Loucy (cell line): Measurements from ENCODE around the gene ANKRD6.

Experiments used
- H2AFZ ChIP-seq: fragments of 200-600 bp; sonication (generic); 2 replicates; pipeline ENCODE4 v1.6.0; 2016; ENCODE audit warnings: antibody characterized with exemption, mild to moderate bottlenecking, low read length, moderate library complexity
- H3F3A ChIP-seq: fragments of 200-600 bp; 2 replicates; pipeline ENCODE4 v1.6.0; 2016; ENCODE audit warnings: antibody characterized with exemption, low read depth, mild to moderate bottlenecking
- H3K27me3 ChIP-seq: fragments of 200-600 bp; sonication (generic); 2 replicates; pipeline ENCODE4 v1.6.1; 2014; ENCODE audit warnings: low read length, mild to moderate bottlenecking; ENCODE audit not compliant: insufficient read depth, poor library complexity, severe bottlenecking
- H3K36me3 ChIP-seq: fragments of 200-600 bp; sonication (generic); 2 replicates; pipeline ENCODE4 v1.6.1; 2016; ENCODE audit warnings: low read length; ENCODE audit not compliant: insufficient read depth
- H3K4me1 ChIP-seq: fragments of 200-600 bp; sonication (generic); 2 replicates; pipeline ENCODE4 v1.5.1; 2014; ENCODE audit warnings: low read length, mild to moderate bottlenecking; ENCODE audit not compliant: insufficient read depth, poor library complexity, severe bottlenecking
- H3K4me2 ChIP-seq: fragments of 200-600 bp; sonication (generic); 2 replicates; pipeline ENCODE4 v1.6.0; 2014; ENCODE audit warnings: antibody characterized with exemption, low read length, low read depth, mild to moderate bottlenecking; ENCODE audit not compliant: poor library complexity, severe bottlenecking
- H3K4me3 ChIP-seq: fragments of 200-600 bp; sonication (generic); 2 replicates; pipeline ENCODE4 v1.5.1; 2014; ENCODE audit warnings: low read length, mild to moderate bottlenecking, mixed read lengths; ENCODE audit not compliant: poor library complexity, severe bottlenecking
- H3K79me2 ChIP-seq: fragments of 200-600 bp; sonication (generic); 2 replicates; pipeline ENCODE4 v1.6.1; 2014; ENCODE audit warnings: low read length; ENCODE audit not compliant: insufficient read depth
- H3K9ac ChIP-seq: fragments of 200-600 bp; sonication (generic); 2 replicates; pipeline ENCODE4 v1.6.0; 2014; ENCODE audit warnings: mild to moderate bottlenecking, low read depth, low read length, moderate library complexity; ENCODE audit not compliant: poor library complexity, severe bottlenecking
- H3K9me2 ChIP-seq: fragments of 200-600 bp; sonication (generic); replicated peaks from 2 replicates; pipeline ENCODE4 v1.6.1; 2016; ENCODE audit warnings: low read depth, low read length, mixed read lengths
- H3K9me3 ChIP-seq: fragments of 200-600 bp; sonication (generic); 2 replicates; pipeline ENCODE4 v1.6.1; 2014; ENCODE audit warnings: mild to moderate bottlenecking, antibody characterized with exemption, low read length, low read depth; ENCODE audit not compliant: insufficient read depth
- H4K20me1 ChIP-seq: fragments of 200-600 bp; sonication (generic); 2 replicates; pipeline ENCODE4 v1.6.0; 2014; ENCODE audit warnings: antibody characterized with exemption, low read length, mild to moderate bottlenecking; ENCODE audit not compliant: insufficient read depth, poor library complexity, severe bottlenecking
- CTCF ChIP-seq: fragments of 200-600 bp; sonication (generic); conservative IDR thresholded peaks from 2 replicates; pipeline ENCODE4 v1.5.1; 2014; ENCODE audit warnings: mild to moderate bottlenecking, antibody characterized with exemption, low read length
- EZH2phosphoT487 ChIP-seq: fragments of 200-600 bp; IDR thresholded peaks from 2 replicates; pipeline ENCODE4 v1.6.1; 2018; ENCODE audit warnings: antibody characterized with exemption, mild to moderate bottlenecking, moderate library complexity, borderline replicate concordance

Gene ANKRD6

DNA sequence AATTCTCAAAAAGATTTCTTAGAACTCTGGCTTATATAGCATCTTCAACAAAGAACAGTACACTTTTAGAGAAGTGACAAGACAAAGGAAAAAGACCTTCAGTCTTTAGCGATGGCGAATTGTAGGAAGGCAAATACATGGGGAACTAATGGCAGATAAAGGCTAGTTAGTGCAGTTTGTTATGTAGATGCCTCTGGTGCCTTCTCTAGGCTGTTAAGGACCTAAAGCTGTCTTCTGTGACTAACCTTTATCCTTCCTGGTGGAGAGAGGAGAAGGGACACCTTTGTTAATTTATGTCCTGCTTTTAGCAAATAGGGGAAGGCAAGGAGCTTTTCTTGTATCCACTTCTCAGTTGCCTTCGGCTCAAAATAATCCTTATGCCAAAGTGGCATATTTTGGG, 7.2 kb downstream of the ANKRD6 start:
- Histone ChIP-seq H3K4me2 (no peak overlapping the region), H3K79me2 (0 out of 2 replicates have a peak, but pooled peaks cover 6% of the 10 kb centered on the region), H3K27me3 (no peaks in the 10 kb centered on the region), H4K20me1 (no peaks in the 10 kb centered on the region), H3K36me3 (no peaks in the 10 kb centered on the region), H3K9ac (no peak overlapping the region), H2AFZ (no peak overlapping the region), H3K9me2 (no peaks in the 10 kb centered on the region), H3K4me1 (peaks cover 25% of the 10 kb centered on the region), H3K4me3 (no peak overlapping the region), H3F3A (peaks cover 2% of the 10 kb centered on the region; the same call in 1 of the 2 replicates), H3K9me3 (no peaks in the 10 kb centered on the region)
- no peak for TF ChIP-seq EZH2phosphoT487
- TF ChIP-seq CTCF, result no peak

DNA sequence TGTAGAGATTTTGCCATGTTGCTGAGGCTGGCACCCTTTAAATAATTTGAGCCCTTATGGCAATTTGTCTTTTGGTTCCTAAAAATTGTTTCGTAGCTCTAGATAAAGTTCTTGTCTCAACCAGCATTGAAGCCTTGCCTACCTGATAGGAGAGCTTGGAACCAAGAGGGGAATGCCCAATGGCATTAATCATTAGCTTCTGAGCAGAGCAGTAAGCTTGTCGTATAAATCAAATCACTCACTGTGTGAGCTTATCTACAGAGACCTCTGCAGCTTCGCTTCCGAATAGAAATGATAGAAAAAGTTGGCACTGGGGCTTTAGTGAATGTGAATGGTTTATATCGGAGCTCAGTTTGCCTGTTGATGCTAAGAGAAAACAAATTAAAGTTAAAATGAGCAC, 10.7 kb downstream of the ANKRD6 start:
- Histone ChIP-seq H3K79me2 (no peaks in the 10 kb centered on the region), H3F3A (no peaks in the 10 kb centered on the region), H4K20me1 (no peaks in the 10 kb centered on the region), H3K36me3 (no peaks in the 10 kb centered on the region), H3K9me3 (no peaks in the 10 kb centered on the region), H3K9me2 (no peaks in the 10 kb centered on the region), H2AFZ (no peak overlapping the region), H3K4me2 (no peak overlapping the region), H3K9ac (no peak overlapping the region), H3K4me1 (no peaks in the 10 kb centered on the region), H3K27me3 (no peaks in the 10 kb centered on the region), H3K4me3 (no peak overlapping the region)
- TF ChIP-seq CTCF (no peak), EZH2phosphoT487 (no peak)

GRCh38 chr6:89449193-89449592, 16.2 kb downstream of the ANKRD6 start:
- H3K36me3 ChIP-seq, result no peaks in the 10 kb centered on the region
- H4K20me1 ChIP-seq, result no peaks in the 10 kb centered on the region
- H3K9me2 ChIP-seq, result no peaks in the 10 kb centered on the region
- no peaks in the 10 kb centered on the region for H3F3A ChIP-seq
- no peak overlapping the region for H2AFZ ChIP-seq
- TF ChIP-seq EZH2phosphoT487 (no peak), CTCF (no peak)
- no peaks in the 10 kb centered on the region for H3K27me3 ChIP-seq
- H3K4me1 ChIP-seq, result peaks cover 9% of the 10 kb centered on the region
- H3K9ac ChIP-seq, result no peak overlapping the region
- peak overlapping the region; percentile 13 for H3K4me2 ChIP-seq
- no peaks in the 10 kb centered on the region for H3K79me2 ChIP-seq
- no peaks in the 10 kb centered on the region for H3K9me3 ChIP-seq
- no peak overlapping the region for H3K4me3 ChIP-seq
